Esophagus muscularis mucosa (tissue), 3 donors: ENCODE measurements around the gene C2.

ENCODE experiments used
- CTCF ChIP-seq, 3 experiments: fragments of 200-600 bp in 2 of 3; fragments of 450-650 bp in 1 of 3; sonication (generic) in 2 of 3; IDR thresholded peaks; one replicate each; pipeline ENCODE4 v1.5.1; 2017 to 2019; ENCODE audit warnings: antibody characterized with exemption in 3 of 3, mild to moderate bottlenecking in 2 of 3, moderate library complexity in 1 of 3
- POLR2A ChIP-seq: fragments of 450-650 bp; IDR thresholded peaks from one replicate; pipeline ENCODE4 v1.6.1; 2017; ENCODE audit warnings: antibody characterized with exemption, moderate library complexity, mild to moderate bottlenecking, low read depth

- TF ChIP-seq CTCF (IDR thresholded peaks at IDR 0.05), result no peak
- no peak for TF ChIP-seq POLR2A
These were observed 6.7 kb upstream of the C2 start for GRCh38 chr6:31920811-31921210.
